HG03108 (cell line): Measurements from ENCODE around the gene NAA80.
"Not testable (repeated sequence)": the region's sequence is repeated elsewhere in the genome, so short reads cannot be mapped to it uniquely, and the experiment has no call there.

Experiments used
- ATAC-seq: cut with Tn5 transposase; IDR thresholded peaks from one replicate; pipeline ENCODE4 v1.9.1; 2021; ENCODE audit warnings: moderate library complexity; ENCODE audit not compliant: unreplicated experiment

NAA80 gene

GRCh38 chr3:50316657-50317242 lies 17.5 kb upstream of the NAA80 start:
- no peak for ATAC-seq

DNA sequence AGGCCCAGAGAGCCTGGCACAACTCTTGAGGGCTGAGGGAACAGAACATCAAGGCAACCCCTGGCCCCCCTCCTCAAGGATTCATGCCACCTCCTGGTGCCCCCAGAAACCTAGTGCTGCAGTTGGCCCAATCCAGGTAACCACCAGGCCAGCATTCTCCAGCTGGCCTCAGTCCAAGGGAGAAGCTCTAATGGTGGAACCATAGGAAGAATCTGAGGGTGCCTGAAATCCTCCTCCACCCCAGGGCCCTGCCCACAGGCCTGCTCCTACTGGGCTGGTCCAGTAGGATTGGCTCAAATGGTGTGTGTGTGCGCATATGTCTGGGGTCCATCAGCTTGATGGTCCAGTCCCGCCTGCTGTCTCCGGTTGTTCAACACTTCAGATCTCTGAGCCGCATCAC lies 15.6 kb upstream of the NAA80 start:
- ATAC-seq, result no peak

GRCh38 chr3:50314342-50314741 lies 15.1 kb upstream of the NAA80 start:
- ATAC-seq, result no peak

GRCh38 chr3:50312041-50312440 lies 12.8 kb upstream of the NAA80 start:
- ATAC-seq, result not testable (repeated sequence)

DNA sequence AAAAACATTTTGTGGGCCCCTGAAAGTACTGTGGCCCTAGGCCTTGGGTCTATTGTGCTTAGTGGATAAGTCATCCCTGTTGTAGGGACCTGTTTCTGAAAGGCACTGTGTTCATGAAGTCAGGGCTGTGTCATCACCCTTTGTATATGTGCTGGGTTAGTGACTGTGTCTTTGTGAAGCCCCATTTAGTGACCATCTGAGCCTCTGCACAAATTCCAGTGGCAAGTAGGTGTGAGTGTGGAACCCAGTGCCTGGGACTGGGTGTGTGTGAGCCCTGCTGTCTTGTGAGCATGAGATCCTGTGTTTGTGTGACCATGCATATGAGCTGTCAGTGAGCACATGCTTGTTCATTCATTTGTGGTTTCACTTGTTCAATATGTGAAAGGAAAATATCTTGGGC lies 5.4 kb upstream of the NAA80 start:
- ATAC-seq, result no peak

GRCh38 chr3:50303013-50303815 lies 4.0 kb upstream of the NAA80 start, which contains the start of gene HYAL1:
TSS of gene HYAL1 (minus strand) at chr3:50303574. CDS start at chr3:50302956, 618 bp downstream.
- no peak for ATAC-seq

- no peak for ATAC-seq
Observed at GRCh38 chr3:50302095-50303012, 3.1 kb upstream of the NAA80 start.

GRCh38 chr3:50300681-50301254 lies 1.6 kb upstream of the NAA80 start:
- no peak for ATAC-seq

- ATAC-seq, result no peak
Observed at GRCh38 chr3:50299929-50300680, 900 bp upstream of the NAA80 start.

- no peak for ATAC-seq
Observed at GRCh38 chr3:50299638-50299928, 378 bp upstream of the NAA80 start.

- ATAC-seq, result no peak
Observed at GRCh38 chr3:50297896-50298725, 1.1 kb downstream of the NAA80 start.

GRCh38 chr3:50297384-50297775 lies 1.8 kb downstream of the NAA80 start:
- no peak for ATAC-seq

GRCh38 chr3:50296721-50297383 lies 2.4 kb downstream of the NAA80 start:
- ATAC-seq, result no peak

DNA sequence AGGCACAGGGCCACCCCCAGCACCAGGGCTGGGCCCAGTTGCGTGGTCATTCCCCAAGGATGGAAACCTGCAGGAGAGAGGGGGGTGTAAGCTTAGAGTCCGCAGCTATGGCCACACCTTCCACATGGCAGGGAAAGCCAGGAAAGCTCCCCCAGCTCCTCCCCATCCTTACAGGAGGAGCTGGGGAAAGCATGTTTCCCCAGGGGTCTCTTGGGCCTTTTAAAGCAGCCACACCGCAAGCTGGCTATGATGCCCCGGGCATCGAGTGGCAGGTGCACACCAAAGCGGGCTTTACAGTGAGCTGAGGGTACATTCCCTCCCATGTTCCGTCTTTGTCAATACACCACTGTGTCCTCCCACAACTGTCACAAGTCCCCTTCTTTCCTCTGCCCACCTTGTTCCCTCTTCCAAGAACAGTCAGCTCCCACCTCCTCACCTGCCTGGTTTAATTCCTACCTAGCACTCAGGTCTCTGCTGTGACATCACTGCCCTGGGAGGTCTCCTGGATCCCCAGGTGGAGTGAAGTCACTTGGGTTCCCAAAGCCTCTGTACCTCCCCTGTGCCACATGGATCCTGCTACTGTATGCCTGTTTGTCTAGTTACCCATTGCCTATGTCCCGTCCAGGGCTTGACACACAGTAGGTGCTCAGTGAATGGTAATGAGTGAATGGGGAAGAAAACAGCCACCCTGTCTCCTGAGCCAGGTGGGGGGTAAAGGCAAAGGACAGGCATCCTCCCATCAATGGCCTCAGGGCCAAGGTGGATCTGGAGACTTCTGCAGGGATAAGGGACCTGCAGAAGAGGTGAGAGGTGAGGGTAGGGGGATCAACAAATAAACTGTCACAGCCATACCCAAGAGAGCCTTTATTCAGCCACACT lies 3.4 kb downstream of the NAA80 start:
- ATAC-seq, result no peak

DNA sequence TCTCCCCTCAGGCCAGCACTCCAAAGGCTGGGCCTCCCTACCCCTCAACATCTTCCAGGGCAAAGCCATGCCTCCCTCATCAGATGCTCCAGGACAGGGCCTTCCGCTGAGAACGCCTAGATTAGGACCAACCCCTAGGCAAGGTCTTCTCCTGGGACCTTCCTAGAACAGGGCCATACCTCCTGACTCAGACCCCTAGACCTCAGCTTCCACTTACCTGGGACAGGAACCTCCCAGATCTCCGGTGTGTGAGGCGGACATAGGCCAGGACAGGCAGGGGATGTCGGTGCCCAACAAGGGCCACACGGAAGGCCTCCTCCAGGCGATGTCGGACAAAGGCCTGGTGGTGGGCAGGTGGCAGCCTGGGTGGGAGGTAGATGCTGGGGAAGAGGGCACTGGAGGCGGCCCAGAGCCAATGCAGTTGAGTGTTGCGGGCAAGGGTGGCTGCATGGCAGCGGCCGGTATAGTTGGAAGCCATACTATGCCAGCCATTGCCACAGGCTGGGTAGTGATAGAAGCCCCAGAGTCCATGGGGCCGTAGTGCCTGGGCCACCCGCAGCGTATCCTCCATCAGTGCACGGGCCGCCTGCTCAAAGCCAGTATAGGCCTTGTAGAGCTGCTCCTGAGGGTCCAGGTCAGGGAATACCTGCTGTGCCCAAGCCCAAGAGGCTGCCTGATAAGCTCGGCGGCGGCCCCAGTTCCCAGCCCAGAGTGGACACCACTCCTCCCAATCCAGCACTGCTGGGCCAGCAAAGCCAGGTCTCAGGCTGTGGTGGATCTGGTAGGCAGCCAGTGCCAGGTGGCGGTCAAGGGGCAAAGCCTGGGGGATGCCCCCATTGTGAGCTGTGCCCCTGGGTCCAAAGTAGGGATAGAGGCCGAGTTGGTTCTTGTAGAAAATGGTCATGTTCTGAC lies 4.5 kb downstream of the NAA80 start:
- no peak for ATAC-seq

- ATAC-seq, result no peak
Observed at GRCh38 chr3:50294089-50294488, 5.1 kb downstream of the NAA80 start.

DNA sequence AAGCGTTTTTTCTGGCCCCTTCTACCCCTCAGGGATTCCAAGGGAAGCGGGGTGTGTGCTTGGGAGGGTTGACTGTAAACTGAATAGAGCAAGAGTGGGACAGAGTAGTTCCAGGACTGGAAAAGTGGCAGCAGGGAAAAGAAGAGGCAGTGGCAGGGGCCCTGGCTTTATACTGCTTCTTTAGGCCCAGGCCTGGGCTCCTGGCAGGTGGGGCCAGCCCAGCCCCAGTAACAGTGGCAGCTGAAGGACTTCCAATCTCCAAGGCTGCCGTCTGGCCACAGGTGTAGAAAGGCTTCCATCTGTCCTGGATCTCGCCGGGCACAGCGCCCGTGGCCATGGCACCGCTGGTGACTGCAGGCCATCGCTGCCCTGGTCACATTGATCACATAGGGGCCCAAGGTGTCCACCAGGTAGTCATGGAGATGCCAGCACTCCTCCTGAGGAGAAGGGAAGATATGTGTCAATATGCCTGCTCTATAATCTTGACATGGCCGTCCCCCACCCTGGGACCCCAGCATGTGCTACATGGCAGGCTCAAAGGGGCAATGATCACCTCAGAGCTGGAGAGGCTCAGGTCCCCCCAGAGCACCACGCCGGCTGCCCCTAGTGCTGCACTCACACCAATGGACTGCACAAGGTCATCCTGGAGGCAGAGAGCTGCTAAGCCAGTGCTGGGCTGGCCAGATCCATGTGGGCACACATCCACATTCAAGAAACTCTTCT lies 6.0 kb downstream of the NAA80 start:
- ATAC-seq, result no peak
